ENCODE data around the gene SOCS6.

Gene SOCS6

GRCh38 chr18:70321616-70322015 lies 32.8 kb downstream of the SOCS6 start:
- Histone ChIP-seq H3K36me3 (ENCODE audit: control insufficient read depth in 2 of 2, insufficient read depth in 2 of 2, low read length in 2 of 2) (peaks cover 11 to 15% of the 10 kb centered on the region in 2 donors), H3K9me3 (ENCODE audit: control insufficient read depth in 2 of 2, low read length in 2 of 2) (no peaks in the 10 kb centered on the region), H3K9ac (ENCODE audit: low read depth in 1 of 2, low read length in 2 of 2) (no peak overlapping the region), H3K27me3 (ENCODE audit: control insufficient read depth in 2 of 2, insufficient read depth in 2 of 2, low read length in 2 of 2) (no peaks in the 10 kb centered on the region), H3K4me3 (ENCODE audit: low read length in 2 of 2) (no peak overlapping the region), H3K27ac (ENCODE audit: low read depth in 2 of 2, low read length in 2 of 2) (no peak overlapping the region), H3K4me1 (ENCODE audit: control insufficient read depth in 2 of 2, insufficient read depth in 2 of 2, low read length in 2 of 2) (no peaks in the 10 kb centered on the region)

GRCh38 chr18:70322385-70322784 lies 33.5 kb downstream of the SOCS6 start:
- no peak overlapping the region for H3K27ac ChIP-seq (ENCODE audit: low read depth in 2 of 2, low read length in 2 of 2)
- H3K4me3 ChIP-seq (ENCODE audit: low read length in 2 of 2) = no peak overlapping the region
- H3K36me3 ChIP-seq (ENCODE audit: control insufficient read depth in 2 of 2, insufficient read depth in 2 of 2, low read length in 2 of 2) = peaks cover 11 to 19% of the 10 kb centered on the region in 2 donors
- H3K9me3 ChIP-seq (ENCODE audit: control insufficient read depth in 2 of 2, low read length in 2 of 2) = no peaks in the 10 kb centered on the region
- H3K27me3 ChIP-seq (ENCODE audit: control insufficient read depth in 2 of 2, insufficient read depth in 2 of 2, low read length in 2 of 2) = no peaks in the 10 kb centered on the region
- H3K9ac ChIP-seq (ENCODE audit: low read depth in 1 of 2, low read length in 2 of 2) = no peak overlapping the region
- H3K4me1 ChIP-seq (ENCODE audit: control insufficient read depth in 2 of 2, insufficient read depth in 2 of 2, low read length in 2 of 2) = no peaks in the 10 kb centered on the region

- no peak overlapping the region for H3K4me3 ChIP-seq (ENCODE audit: low read length in 2 of 2)
- H3K27me3 ChIP-seq (ENCODE audit: control insufficient read depth in 2 of 2, insufficient read depth in 2 of 2, low read length in 2 of 2) = no peaks in the 10 kb centered on the region
- H3K27ac ChIP-seq (ENCODE audit: low read depth in 2 of 2, low read length in 2 of 2) = no peak overlapping the region
- no peaks in the 10 kb centered on the region for H3K9me3 ChIP-seq (ENCODE audit: control insufficient read depth in 2 of 2, low read length in 2 of 2)
- peaks cover 11 to 19% of the 10 kb centered on the region in 2 donors for H3K36me3 ChIP-seq (ENCODE audit: control insufficient read depth in 2 of 2, insufficient read depth in 2 of 2, low read length in 2 of 2)
- no peaks in the 10 kb centered on the region for H3K4me1 ChIP-seq (ENCODE audit: control insufficient read depth in 2 of 2, insufficient read depth in 2 of 2, low read length in 2 of 2)
- H3K9ac ChIP-seq (ENCODE audit: low read depth in 1 of 2, low read length in 2 of 2) = no peak overlapping the region
Measured at GRCh38 chr18:70322928-70323327, 34.1 kb downstream of the SOCS6 start.

GRCh38 chr18:70324897-70325296 lies 36.1 kb downstream of the SOCS6 start:
- Histone ChIP-seq H3K9ac (ENCODE audit: low read depth in 1 of 2, low read length in 2 of 2) (no peak overlapping the region), H3K27ac (ENCODE audit: low read depth in 2 of 2, low read length in 2 of 2) (no peak overlapping the region), H3K9me3 (ENCODE audit: control insufficient read depth in 2 of 2, low read length in 2 of 2) (no peaks in the 10 kb centered on the region), H3K27me3 (ENCODE audit: control insufficient read depth in 2 of 2, insufficient read depth in 2 of 2, low read length in 2 of 2) (no peaks in the 10 kb centered on the region), H3K4me1 (ENCODE audit: control insufficient read depth in 2 of 2, insufficient read depth in 2 of 2, low read length in 2 of 2) (no peaks in the 10 kb centered on the region), H3K36me3 (ENCODE audit: control insufficient read depth in 2 of 2, insufficient read depth in 2 of 2, low read length in 2 of 2) (peaks cover 11 to 22% of the 10 kb centered on the region in 2 donors), H3K4me3 (ENCODE audit: low read length in 2 of 2) (no peak overlapping the region)

- Histone ChIP-seq H3K9me3 (ENCODE audit: control insufficient read depth in 2 of 2, low read length in 2 of 2) (no peaks in the 10 kb centered on the region), H3K4me3 (ENCODE audit: low read length in 2 of 2) (no peak overlapping the region), H3K36me3 (ENCODE audit: control insufficient read depth in 2 of 2, insufficient read depth in 2 of 2, low read length in 2 of 2) (peaks cover 11 to 25% of the 10 kb centered on the region in 2 donors), H3K27me3 (ENCODE audit: control insufficient read depth in 2 of 2, insufficient read depth in 2 of 2, low read length in 2 of 2) (no peaks in the 10 kb centered on the region), H3K9ac (ENCODE audit: low read depth in 1 of 2, low read length in 2 of 2) (no peak overlapping the region), H3K4me1 (ENCODE audit: control insufficient read depth in 2 of 2, insufficient read depth in 2 of 2, low read length in 2 of 2) (no peaks in the 10 kb centered on the region), H3K27ac (ENCODE audit: low read depth in 2 of 2, low read length in 2 of 2) (no peak overlapping the region)
Measured at GRCh38 chr18:70326255-70326654, 37.4 kb downstream of the SOCS6 start.

GRCh38 chr18:70328169-70328568 lies 39.3 kb downstream of the SOCS6 start:
- Histone ChIP-seq H3K36me3 (ENCODE audit: control insufficient read depth in 2 of 2, insufficient read depth in 2 of 2, low read length in 2 of 2) (peaks cover 11 to 25% of the 10 kb centered on the region in 2 donors), H3K27me3 (ENCODE audit: control insufficient read depth in 2 of 2, insufficient read depth in 2 of 2, low read length in 2 of 2) (no peaks in the 10 kb centered on the region), H3K4me3 (ENCODE audit: low read length in 2 of 2) (no peak overlapping the region), H3K9ac (ENCODE audit: low read depth in 1 of 2, low read length in 2 of 2) (no peak overlapping the region), H3K4me1 (ENCODE audit: control insufficient read depth in 2 of 2, insufficient read depth in 2 of 2, low read length in 2 of 2) (no peaks in the 10 kb centered on the region), H3K9me3 (ENCODE audit: control insufficient read depth in 2 of 2, low read length in 2 of 2) (no peaks in the 10 kb centered on the region), H3K27ac (ENCODE audit: low read depth in 2 of 2, low read length in 2 of 2) (no peak overlapping the region)

GRCh38 chr18:70329071-70329470 lies 40.2 kb downstream of the SOCS6 start:
- Histone ChIP-seq H3K9me3 (ENCODE audit: control insufficient read depth in 2 of 2, low read length in 2 of 2) (peaks cover 0 to 4% of the 10 kb centered on the region in 2 donors), H3K9ac (ENCODE audit: low read depth in 1 of 2, low read length in 2 of 2) (no peak overlapping the region), H3K27ac (ENCODE audit: low read depth in 2 of 2, low read length in 2 of 2) (no peak overlapping the region), H3K4me1 (ENCODE audit: control insufficient read depth in 2 of 2, insufficient read depth in 2 of 2, low read length in 2 of 2) (no peaks in the 10 kb centered on the region), H3K36me3 (ENCODE audit: control insufficient read depth in 2 of 2, insufficient read depth in 2 of 2, low read length in 2 of 2) (peaks cover 11 to 25% of the 10 kb centered on the region in 2 donors), H3K27me3 (ENCODE audit: control insufficient read depth in 2 of 2, insufficient read depth in 2 of 2, low read length in 2 of 2) (no peaks in the 10 kb centered on the region), H3K4me3 (ENCODE audit: low read length in 2 of 2) (no peak overlapping the region)

- Histone ChIP-seq H3K4me1 (ENCODE audit: control insufficient read depth in 2 of 2, insufficient read depth in 2 of 2, low read length in 2 of 2) (no peaks in the 10 kb centered on the region), H3K27me3 (ENCODE audit: control insufficient read depth in 2 of 2, insufficient read depth in 2 of 2, low read length in 2 of 2) (no peaks in the 10 kb centered on the region), H3K4me3 (ENCODE audit: low read length in 2 of 2) (no peak overlapping the region), H3K27ac (ENCODE audit: low read depth in 2 of 2, low read length in 2 of 2) (no peak overlapping the region), H3K36me3 (ENCODE audit: control insufficient read depth in 2 of 2, insufficient read depth in 2 of 2, low read length in 2 of 2) (peaks cover 0 to 13% of the 10 kb centered on the region in 2 donors), H3K9ac (ENCODE audit: low read depth in 1 of 2, low read length in 2 of 2) (no peak overlapping the region), H3K9me3 (ENCODE audit: control insufficient read depth in 2 of 2, low read length in 2 of 2) (peaks cover 0 to 4% of the 10 kb centered on the region in 2 donors)
Measured at GRCh38 chr18:70330887-70331286, 42.0 kb downstream of the SOCS6 start.

- Histone ChIP-seq H3K27ac (ENCODE audit: low read depth in 2 of 2, low read length in 2 of 2) (no peak overlapping the region), H3K4me1 (ENCODE audit: control insufficient read depth in 2 of 2, insufficient read depth in 2 of 2, low read length in 2 of 2) (no peaks in the 10 kb centered on the region), H3K9ac (ENCODE audit: low read depth in 1 of 2, low read length in 2 of 2) (no peak overlapping the region), H3K9me3 (ENCODE audit: control insufficient read depth in 2 of 2, low read length in 2 of 2) (peaks cover 0 to 4% of the 10 kb centered on the region in 2 donors), H3K27me3 (ENCODE audit: control insufficient read depth in 2 of 2, insufficient read depth in 2 of 2, low read length in 2 of 2) (no peaks in the 10 kb centered on the region), H3K4me3 (ENCODE audit: low read length in 2 of 2) (no peak overlapping the region), H3K36me3 (ENCODE audit: control insufficient read depth in 2 of 2, insufficient read depth in 2 of 2, low read length in 2 of 2) (peaks cover 0 to 13% of the 10 kb centered on the region in 2 donors)
Measured at GRCh38 chr18:70331456-70332097, 42.7 kb downstream of the SOCS6 start.

GRCh38 chr18:70332694-70333093 lies 43.8 kb downstream of the SOCS6 start:
- Histone ChIP-seq H3K9ac (ENCODE audit: low read depth in 1 of 2, low read length in 2 of 2) (no peak overlapping the region), H3K36me3 (ENCODE audit: control insufficient read depth in 2 of 2, insufficient read depth in 2 of 2, low read length in 2 of 2) (peaks cover 0 to 9% of the 10 kb centered on the region in 2 donors), H3K9me3 (ENCODE audit: control insufficient read depth in 2 of 2, low read length in 2 of 2) (peaks cover 0 to 4% of the 10 kb centered on the region in 2 donors), H3K27me3 (ENCODE audit: control insufficient read depth in 2 of 2, insufficient read depth in 2 of 2, low read length in 2 of 2) (no peaks in the 10 kb centered on the region), H3K4me1 (ENCODE audit: control insufficient read depth in 2 of 2, insufficient read depth in 2 of 2, low read length in 2 of 2) (no peaks in the 10 kb centered on the region), H3K4me3 (ENCODE audit: low read length in 2 of 2) (no peak overlapping the region), H3K27ac (ENCODE audit: low read depth in 2 of 2, low read length in 2 of 2) (no peak overlapping the region)

Measured in mucosa of rectum (tissue), 2 donors.